ENCODE measurements around the gene CACNG7.

Gene CACNG7

GRCh38 chr19:53951947-53952346, 42.9 kb downstream of the CACNG7 start:
- DNase-seq (ENCODE audit: low read depth), result no peak

GRCh38 chr19:53953383-53953782, 44.3 kb downstream of the CACNG7 start:
- DNase-seq (ENCODE audit: low read depth), result no peak

- no peak for DNase-seq (ENCODE audit: low read depth)
Observed at GRCh38 chr19:53957448-53958167, 48.5 kb downstream of the CACNG7 start.

- no peak for DNase-seq (ENCODE audit: low read depth)
Observed at GRCh38 chr19:53958168-53958571, 49.1 kb downstream of the CACNG7 start.

- no peak for DNase-seq (ENCODE audit: low read depth)
Observed at GRCh38 chr19:53958823-53959757, 50.0 kb downstream of the CACNG7 start.

- DNase-seq (ENCODE audit: low read depth), result no peak
Observed at GRCh38 chr19:53960187-53960586, 51.1 kb downstream of the CACNG7 start.

GRCh38 chr19:53960886-53961285, 51.8 kb downstream of the CACNG7 start:
- no peak for DNase-seq (ENCODE audit: low read depth)

- no peak for DNase-seq (ENCODE audit: low read depth)
Observed at GRCh38 chr19:53961523-53962356, 52.7 kb downstream of the CACNG7 start.

- DNase-seq (ENCODE audit: low read depth), result no peak
Observed at GRCh38 chr19:53962887-53963431, 53.9 kb downstream of the CACNG7 start, which contains the start of gene CACNG8. TSS of gene CACNG8 (plus strand) at chr19:53962937.

- no peak for DNase-seq (ENCODE audit: low read depth)
Observed at GRCh38 chr19:53965091-53965490, 56.0 kb downstream of the CACNG7 start.

GRCh38 chr19:53966931-53967330, 57.9 kb downstream of the CACNG7 start:
- DNase-seq (ENCODE audit: low read depth), result no peak

- DNase-seq (ENCODE audit: low read depth), result no peak
Observed at GRCh38 chr19:53969366-53969765, 60.3 kb downstream of the CACNG7 start.

- no peak for DNase-seq (ENCODE audit: low read depth)
Observed at GRCh38 chr19:53971673-53972072, 62.6 kb downstream of the CACNG7 start.

GRCh38 chr19:53977429-53977990, 68.4 kb downstream of the CACNG7 start:
- peak; percentile 58 for DNase-seq (ENCODE audit: low read depth)

- no peak for DNase-seq (ENCODE audit: low read depth)
Observed at GRCh38 chr19:53977991-53978731, 69.1 kb downstream of the CACNG7 start.

GRCh38 chr19:53978975-53979801, 70.1 kb downstream of the CACNG7 start:
- no peak for DNase-seq (ENCODE audit: low read depth)

GRCh38 chr19:53980539-53981375, 71.7 kb downstream of the CACNG7 start:
- DNase-seq (ENCODE audit: low read depth), result no peak

GRCh38 chr19:53981376-53981951, 72.4 kb downstream of the CACNG7 start:
- no peak for DNase-seq (ENCODE audit: low read depth)
